Measurements from ENCODE around the gene ZNF211. TPM values are rescaled to one million over a fixed set of nuclear protein-coding genes. Genes with fewer than 3 reads are reported as not detected.

ZNF211 gene
- total and polyA plus RNA-seq, 10 of the 15 experiments (the other 5 are each of a cell fraction or from before 2014, with no cell fraction given) = 2.1 to 20.6 (median 9.3) TPM

DNA sequence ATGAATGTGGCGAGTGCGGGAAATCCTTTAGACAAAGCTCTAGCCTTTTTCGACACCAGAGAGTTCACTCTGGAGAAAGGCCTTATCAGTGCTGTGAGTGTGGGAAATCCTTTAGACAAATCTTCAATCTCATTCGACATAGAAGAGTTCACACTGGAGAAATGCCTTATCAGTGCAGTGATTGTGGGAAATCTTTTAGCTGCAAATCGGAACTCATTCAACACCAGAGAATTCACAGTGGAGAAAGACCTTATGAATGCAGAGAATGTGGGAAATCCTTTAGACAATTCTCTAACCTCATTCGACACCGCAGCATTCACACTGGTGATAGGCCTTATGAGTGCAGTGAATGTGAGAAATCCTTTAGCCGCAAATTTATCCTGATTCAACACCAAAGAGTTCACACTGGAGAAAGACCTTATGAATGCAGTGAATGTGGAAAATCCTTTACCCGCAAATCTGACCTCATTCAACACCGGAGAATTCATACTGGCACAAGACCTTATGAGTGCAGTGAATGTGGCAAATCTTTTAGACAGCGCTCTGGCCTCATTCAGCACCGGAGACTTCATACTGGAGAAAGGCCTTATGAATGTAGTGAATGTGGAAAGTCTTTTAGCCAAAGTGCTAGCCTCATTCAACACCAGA is 54.5 kb downstream of the ZNF211 start:
- DNase-seq (ENCODE audit: low read depth, low spot score) = no peak
- ATAC-seq = no peak
- in situ Hi-C loops (cut with MboI) = no loop called here
- ChIA-PET SMC1A (ENCODE audit: uncharacterized antibody, unreplicated experiment) (no interaction called here), CTCF (no interaction called here), POLR2A (no interaction called here), RAD21 (ENCODE audit: unreplicated experiment) (no interaction called here)
- TF ChIP-seq BHLHE40 (IDR thresholded peaks at IDR 0.05; ENCODE audit: borderline replicate concordance in 1 of 2, low read depth in 2 of 2, low read length in 1 of 2) (no peak), ZBED1 (IDR thresholded peaks at IDR 0.05; ENCODE audit: borderline replicate concordance) (no peak), KLF5 (IDR thresholded peaks at IDR 0.05; ENCODE audit: partially characterized antibody) (peak; percentile 65)
- no peak overlapping the region for H3K9ac ChIP-seq (ENCODE audit: control insufficient read depth, insufficient read depth, low read length)
- H3K4me3 ChIP-seq = no peak overlapping the region
- H3K4me2 ChIP-seq (ENCODE audit: control insufficient read depth, insufficient read depth) = no peak overlapping the region
- no peak overlapping the region for H3K27ac ChIP-seq (ENCODE audit: control insufficient read depth, insufficient read depth)
- 97% methylated on average over 12 of the region's 12 CpGs for WGBS (ENCODE audit: insufficient coverage, insufficient replicate concordance, low lambda C conversion rate, missing lambda C conversion rate)
- peaks cover 3% of the 10 kb centered on the region; the same call in 1 of the 2 replicates for H3K4me1 ChIP-seq (ENCODE audit: control insufficient read depth, insufficient read depth, low read length)
- peaks cover 15% of the 10 kb centered on the region for H3K79me2 ChIP-seq (ENCODE audit: control insufficient read depth, insufficient read depth, low read length)
- no TSS peak for BruUV-seq (replicated peaks)
- intact Hi-C loops (cut with micrococcal nuclease; ENCODE audit: unreplicated experiment) = no loop called here
- no peak overlapping the region for H2AFZ ChIP-seq (ENCODE audit: control insufficient read depth, low read depth, low read length)
- no peak for FAIRE-seq
- no peaks in the 10 kb centered on the region for H3K27me3 ChIP-seq (replicated peaks in 1 of 2; ENCODE audit: control insufficient read depth in 2 of 2, insufficient read depth in 2 of 2, low read length in 1 of 2)
- peaks cover 64% of the 10 kb centered on the region for H3K9me3 ChIP-seq (replicated peaks; ENCODE audit: control insufficient read depth, insufficient read depth, low read length)
- peaks cover 9 to 22% of the 10 kb centered on the region in 2 experiments for H3K36me3 ChIP-seq (ENCODE audit: control insufficient read depth in 2 of 2, insufficient read depth in 2 of 2, low read length in 1 of 2)
- no peaks in the 10 kb centered on the region for H4K20me1 ChIP-seq (ENCODE audit: control insufficient read depth, insufficient read depth)

DNA sequence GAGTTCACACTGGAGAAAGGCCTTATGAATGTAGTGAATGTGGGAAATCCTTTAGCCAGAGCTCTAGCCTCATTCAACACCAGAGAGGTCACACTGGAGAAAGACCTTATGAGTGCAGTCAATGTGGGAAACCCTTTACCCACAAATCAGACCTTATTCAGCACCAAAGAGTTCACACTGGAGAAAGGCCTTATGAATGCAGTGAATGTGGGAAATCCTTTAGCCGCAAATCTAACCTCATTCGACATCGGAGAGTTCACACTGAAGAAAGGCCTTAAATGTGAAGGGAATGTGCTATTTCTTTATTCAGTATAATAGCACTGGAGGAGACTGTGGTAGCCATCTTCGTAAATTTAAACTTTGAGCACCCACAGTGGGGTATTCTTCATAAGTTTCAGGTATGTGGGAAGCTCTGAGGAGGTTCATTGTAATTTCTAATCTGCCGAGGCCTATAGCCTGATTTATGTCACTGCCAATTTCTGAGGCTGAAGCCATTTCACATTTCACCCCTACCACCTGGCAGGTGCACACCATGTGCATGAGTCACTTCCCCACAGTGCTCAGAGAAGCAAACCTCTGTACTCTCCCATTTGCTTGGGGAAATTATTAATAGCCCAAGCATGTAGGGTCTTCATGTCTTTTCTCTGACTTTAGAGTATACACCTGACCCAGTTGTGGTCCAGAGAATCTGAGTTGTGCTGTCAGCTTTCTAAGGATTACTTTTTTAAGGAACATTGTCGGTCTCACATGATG is 55.2 kb downstream of the ZNF211 start:
- Histone ChIP-seq H3K4me3 (no peak overlapping the region), H3K79me2 (ENCODE audit: control insufficient read depth, insufficient read depth, low read length) (peaks cover 8% of the 10 kb centered on the region), H3K4me2 (ENCODE audit: control insufficient read depth, insufficient read depth) (no peak overlapping the region), H4K20me1 (ENCODE audit: control insufficient read depth, insufficient read depth) (no peaks in the 10 kb centered on the region), H3K9me3 (replicated peaks; ENCODE audit: control insufficient read depth, insufficient read depth, low read length) (peaks cover 60% of the 10 kb centered on the region), H3K27ac (ENCODE audit: control insufficient read depth, insufficient read depth) (no peak overlapping the region), H3K27me3 (replicated peaks in 1 of 2; ENCODE audit: control insufficient read depth in 2 of 2, insufficient read depth in 2 of 2, low read length in 1 of 2) (no peaks in the 10 kb centered on the region), H2AFZ (ENCODE audit: control insufficient read depth, low read depth, low read length) (no peak overlapping the region), H3K4me1 (ENCODE audit: control insufficient read depth, insufficient read depth, low read length) (no peaks in the 10 kb centered on the region), H3K36me3 (ENCODE audit: control insufficient read depth in 2 of 2, insufficient read depth in 2 of 2, low read length in 1 of 2) (peaks cover 9 to 22% of the 10 kb centered on the region in 2 experiments), H3K9ac (ENCODE audit: control insufficient read depth, insufficient read depth, low read length) (no peak overlapping the region)
- ATAC-seq = no peak
- intact Hi-C loops (cut with micrococcal nuclease; ENCODE audit: unreplicated experiment) = no loop called here
- ChIA-PET SMC1A (ENCODE audit: uncharacterized antibody, unreplicated experiment) (no interaction called here), RAD21 (ENCODE audit: unreplicated experiment) (no interaction called here), CTCF (no interaction called here), POLR2A (no interaction called here)
- FAIRE-seq = no peak
- WGBS (ENCODE audit: insufficient coverage, insufficient replicate concordance, low lambda C conversion rate, missing lambda C conversion rate) = 86% methylated on average over 6 of the region's 6 CpGs
- no TSS peak for BruUV-seq (replicated peaks)
- in situ Hi-C loops (cut with MboI) = no loop called here
- DNase-seq (ENCODE audit: low read depth, low spot score) = no peak
- TF ChIP-seq KLF5 (IDR thresholded peaks at IDR 0.05; ENCODE audit: partially characterized antibody) (peak; percentile 59), CHD4 (IDR thresholded peaks at IDR 0.05) (no peak), ZZZ3 (IDR thresholded peaks at IDR 0.05; ENCODE audit: control insufficient read depth, insufficient read length, low read depth) (no peak), JUNB (IDR thresholded peaks at IDR 0.05) (no peak)
- TF ChIP-seq, protein P1, sequence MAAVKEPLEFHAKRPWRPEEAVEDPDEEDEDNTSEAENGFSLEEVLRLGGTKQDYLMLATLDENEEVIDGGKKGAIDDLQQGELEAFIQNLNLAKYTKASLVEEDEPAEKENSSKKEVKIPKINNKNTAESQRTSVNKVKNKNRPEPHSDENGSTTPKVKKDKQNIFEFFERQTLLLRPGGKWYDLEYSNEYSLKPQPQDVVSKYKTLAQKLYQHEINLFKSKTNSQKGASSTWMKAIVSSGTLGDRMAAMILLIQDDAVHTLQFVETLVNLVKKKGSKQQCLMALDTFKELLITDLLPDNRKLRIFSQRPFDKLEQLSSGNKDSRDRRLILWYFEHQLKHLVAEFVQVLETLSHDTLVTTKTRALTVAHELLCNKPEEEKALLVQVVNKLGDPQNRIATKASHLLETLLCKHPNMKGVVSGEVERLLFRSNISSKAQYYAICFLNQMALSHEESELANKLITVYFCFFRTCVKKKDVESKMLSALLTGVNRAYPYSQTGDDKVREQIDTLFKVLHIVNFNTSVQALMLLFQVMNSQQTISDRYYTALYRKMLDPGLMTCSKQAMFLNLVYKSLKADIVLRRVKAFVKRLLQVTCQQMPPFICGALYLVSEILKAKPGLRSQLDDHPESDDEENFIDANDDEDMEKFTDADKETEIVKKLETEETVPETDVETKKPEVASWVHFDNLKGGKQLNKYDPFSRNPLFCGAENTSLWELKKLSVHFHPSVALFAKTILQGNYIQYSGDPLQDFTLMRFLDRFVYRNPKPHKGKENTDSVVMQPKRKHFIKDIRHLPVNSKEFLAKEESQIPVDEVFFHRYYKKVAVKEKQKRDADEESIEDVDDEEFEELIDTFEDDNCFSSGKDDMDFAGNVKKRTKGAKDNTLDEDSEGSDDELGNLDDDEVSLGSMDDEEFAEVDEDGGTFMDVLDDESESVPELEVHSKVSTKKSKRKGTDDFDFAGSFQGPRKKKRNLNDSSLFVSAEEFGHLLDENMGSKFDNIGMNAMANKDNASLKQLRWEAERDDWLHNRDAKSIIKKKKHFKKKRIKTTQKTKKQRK (IDR thresholded peaks at IDR 0.05; ENCODE audit: low read depth, low read length) = no peak
- TF ChIP-seq, protein P2, sequence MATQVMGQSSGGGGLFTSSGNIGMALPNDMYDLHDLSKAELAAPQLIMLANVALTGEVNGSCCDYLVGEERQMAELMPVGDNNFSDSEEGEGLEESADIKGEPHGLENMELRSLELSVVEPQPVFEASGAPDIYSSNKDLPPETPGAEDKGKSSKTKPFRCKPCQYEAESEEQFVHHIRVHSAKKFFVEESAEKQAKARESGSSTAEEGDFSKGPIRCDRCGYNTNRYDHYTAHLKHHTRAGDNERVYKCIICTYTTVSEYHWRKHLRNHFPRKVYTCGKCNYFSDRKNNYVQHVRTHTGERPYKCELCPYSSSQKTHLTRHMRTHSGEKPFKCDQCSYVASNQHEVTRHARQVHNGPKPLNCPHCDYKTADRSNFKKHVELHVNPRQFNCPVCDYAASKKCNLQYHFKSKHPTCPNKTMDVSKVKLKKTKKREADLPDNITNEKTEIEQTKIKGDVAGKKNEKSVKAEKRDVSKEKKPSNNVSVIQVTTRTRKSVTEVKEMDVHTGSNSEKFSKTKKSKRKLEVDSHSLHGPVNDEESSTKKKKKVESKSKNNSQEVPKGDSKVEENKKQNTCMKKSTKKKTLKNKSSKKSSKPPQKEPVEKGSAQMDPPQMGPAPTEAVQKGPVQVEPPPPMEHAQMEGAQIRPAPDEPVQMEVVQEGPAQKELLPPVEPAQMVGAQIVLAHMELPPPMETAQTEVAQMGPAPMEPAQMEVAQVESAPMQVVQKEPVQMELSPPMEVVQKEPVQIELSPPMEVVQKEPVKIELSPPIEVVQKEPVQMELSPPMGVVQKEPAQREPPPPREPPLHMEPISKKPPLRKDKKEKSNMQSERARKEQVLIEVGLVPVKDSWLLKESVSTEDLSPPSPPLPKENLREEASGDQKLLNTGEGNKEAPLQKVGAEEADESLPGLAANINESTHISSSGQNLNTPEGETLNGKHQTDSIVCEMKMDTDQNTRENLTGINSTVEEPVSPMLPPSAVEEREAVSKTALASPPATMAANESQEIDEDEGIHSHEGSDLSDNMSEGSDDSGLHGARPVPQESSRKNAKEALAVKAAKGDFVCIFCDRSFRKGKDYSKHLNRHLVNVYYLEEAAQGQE (IDR thresholded peaks at IDR 0.05; ENCODE audit: low read depth, low read length) = no peak
